NCI-H510A (cell line): ENCODE data around the gene EMX1.

ENCODE experiments used
- DNase-seq: peaks from one replicate; lab custom pipeline; 2025; lab: John Stamatoyannopoulos, UW

The EMX1 gene

GRCh38 chr2:72943540-72944395, 26.4 kb downstream of the EMX1 start:
- DNase-seq, result no peak

- no peak for DNase-seq
Observed at GRCh38 chr2:72944804-72945449, 27.6 kb downstream of the EMX1 start.

GRCh38 chr2:72945450-72946019, 28.2 kb downstream of the EMX1 start:
- no peak for DNase-seq

GRCh38 chr2:72946466-72946865, 29.1 kb downstream of the EMX1 start:
- DNase-seq, result no peak

GRCh38 chr2:72947952-72948830, 30.9 kb downstream of the EMX1 start:
- no peak for DNase-seq

- no peak for DNase-seq
Observed at GRCh38 chr2:72949045-72949444, 31.7 kb downstream of the EMX1 start.

GRCh38 chr2:72949642-72950041, 32.3 kb downstream of the EMX1 start:
- DNase-seq, result no peak

- no peak for DNase-seq
Observed at GRCh38 chr2:72950558-72951255, 33.4 kb downstream of the EMX1 start.

- DNase-seq, result no peak
Observed at GRCh38 chr2:72951303-72952095, 34.2 kb downstream of the EMX1 start.

GRCh38 chr2:72952110-72952823, 34.9 kb downstream of the EMX1 start:
- DNase-seq, result no peak

- no peak for DNase-seq
Observed at GRCh38 chr2:72952961-72953360, 35.6 kb downstream of the EMX1 start.

- no peak for DNase-seq
Observed at GRCh38 chr2:72953528-72953927, 36.2 kb downstream of the EMX1 start.

- no peak for DNase-seq
Observed at GRCh38 chr2:72953976-72954375, 36.7 kb downstream of the EMX1 start.

- no peak for DNase-seq
Observed at GRCh38 chr2:72954376-72955227, 37.3 kb downstream of the EMX1 start.

GRCh38 chr2:72955228-72956049, 38.1 kb downstream of the EMX1 start:
- no peak for DNase-seq

- no peak for DNase-seq
Observed at GRCh38 chr2:72956050-72956395, 38.7 kb downstream of the EMX1 start.

GRCh38 chr2:72956936-72957335, 39.6 kb downstream of the EMX1 start:
- DNase-seq, result no peak
